ENCODE measurements around the gene LRP2BP.

Gene LRP2BP

DNA sequence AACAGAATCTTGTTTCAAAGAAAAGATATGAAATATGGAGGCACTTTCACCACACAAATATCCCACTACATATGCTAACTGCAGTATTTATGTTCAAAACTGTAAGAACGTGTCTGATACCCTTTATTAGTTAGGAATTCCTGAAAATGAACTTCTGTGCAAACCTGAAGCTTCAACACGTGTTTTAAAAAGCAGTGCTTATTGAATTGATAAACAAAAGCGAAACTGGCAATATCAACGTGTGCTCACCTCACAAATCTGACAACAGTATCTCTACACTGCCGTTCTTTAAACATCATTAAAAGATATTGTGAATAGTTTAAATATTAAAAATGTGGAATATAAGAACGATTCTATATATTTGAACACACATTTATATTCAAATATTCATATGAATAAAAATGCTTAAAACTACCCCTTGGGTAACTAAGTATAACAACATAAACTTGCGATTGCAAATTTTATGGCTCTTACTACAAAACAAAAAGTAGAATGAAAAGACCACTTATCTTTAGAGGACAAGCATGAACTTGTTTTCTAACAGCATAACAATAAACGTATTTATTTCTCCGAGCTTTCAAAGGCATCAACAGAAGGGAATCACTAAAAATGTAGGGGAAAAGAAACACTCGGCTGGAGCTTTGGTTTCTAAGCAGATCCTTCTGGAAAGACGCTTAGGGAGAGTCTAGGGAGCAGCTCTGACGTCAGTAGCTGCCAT is at the start of gene LRP2BP:
Gene LRP2BP (minus strand): TSS at position 687 of the 718 bp plus-strand sequence. CDS start 17,738 bp downstream, outside the sequence.
- in situ Hi-C loops (cut with HindIII; ENCODE audit: low sequenced_read_pairs): loop anchor here (5.0 kb wide), 2 partner anchors 77 to 88 kb away; partner anchors contain the start of gene CCDC110

- in situ Hi-C loops (cut with HindIII; ENCODE audit: low sequenced_read_pairs): no loop called here
These were observed 49.5 kb upstream of the LRP2BP start for GRCh38 chr4:185445209-185445608.

DNA sequence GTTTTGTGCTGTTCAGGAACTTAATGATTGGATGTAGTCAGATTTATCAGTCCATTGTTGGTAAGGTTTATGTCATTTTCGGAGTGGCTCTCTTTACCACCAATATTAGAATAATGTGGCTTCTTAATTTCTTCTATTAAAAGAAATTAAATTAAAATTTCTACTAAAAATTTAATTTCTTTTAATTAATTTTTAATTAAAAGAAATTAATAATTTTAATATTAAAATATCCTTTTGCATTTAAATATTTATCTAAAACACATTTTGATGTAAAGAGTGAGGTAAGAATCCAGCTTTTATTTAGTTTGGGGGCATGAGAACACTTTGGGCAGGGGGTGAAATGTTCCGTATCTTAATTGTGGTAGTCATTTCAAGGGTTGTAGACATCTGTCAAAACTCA is 45.8 kb upstream of the LRP2BP start:
- in situ Hi-C loops (cut with HindIII; ENCODE audit: low sequenced_read_pairs): no loop called here

GRCh38 chr4:185437809-185438208 is 42.1 kb upstream of the LRP2BP start:
- in situ Hi-C loops (cut with HindIII; ENCODE audit: low sequenced_read_pairs): no loop called here

DNA sequence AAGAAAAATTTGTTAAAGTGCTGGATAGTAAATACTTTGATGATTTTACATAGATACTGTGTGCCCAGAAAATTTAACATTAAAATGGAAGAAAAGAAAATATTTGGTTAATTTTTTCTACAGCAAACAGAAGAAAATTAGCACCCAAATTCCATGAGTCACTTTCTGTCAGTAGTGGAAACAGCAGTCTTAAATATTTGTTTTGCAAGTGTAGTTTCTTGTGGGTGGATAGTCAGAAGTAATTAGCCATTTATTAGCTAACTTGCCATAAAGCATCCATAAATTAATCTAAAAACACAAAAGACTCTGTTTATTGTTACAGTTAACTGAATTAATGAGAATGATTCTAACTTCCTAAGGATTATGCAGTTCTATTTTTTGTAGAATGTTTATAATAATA is 39.7 kb upstream of the LRP2BP start:
- in situ Hi-C loops (cut with HindIII; ENCODE audit: low sequenced_read_pairs): no loop called here

DNA sequence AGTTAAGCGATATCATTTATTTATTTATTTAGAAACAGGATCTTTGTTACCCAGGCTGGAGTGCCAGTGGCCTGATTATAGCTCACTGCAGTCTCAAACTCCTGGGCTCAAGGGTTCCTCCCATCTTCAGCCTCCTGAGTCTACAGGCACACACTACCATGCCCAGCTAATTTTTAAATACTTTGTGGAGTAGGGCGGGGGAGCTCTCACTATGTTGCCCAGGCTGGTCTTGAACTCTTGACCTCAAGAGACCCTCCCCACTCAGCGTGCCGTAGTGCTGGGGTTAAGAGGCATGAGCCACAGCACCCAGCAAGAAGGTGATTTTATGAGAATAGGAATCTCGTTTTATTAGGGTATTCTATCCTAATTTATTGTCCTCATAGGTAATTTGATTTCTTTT is 33.9 kb upstream of the LRP2BP start:
- in situ Hi-C loops (cut with HindIII; ENCODE audit: low sequenced_read_pairs): no loop called here

- in situ Hi-C loops (cut with HindIII; ENCODE audit: low sequenced_read_pairs): no loop called here
These were observed 31.4 kb upstream of the LRP2BP start for GRCh38 chr4:185426960-185427688.

DNA sequence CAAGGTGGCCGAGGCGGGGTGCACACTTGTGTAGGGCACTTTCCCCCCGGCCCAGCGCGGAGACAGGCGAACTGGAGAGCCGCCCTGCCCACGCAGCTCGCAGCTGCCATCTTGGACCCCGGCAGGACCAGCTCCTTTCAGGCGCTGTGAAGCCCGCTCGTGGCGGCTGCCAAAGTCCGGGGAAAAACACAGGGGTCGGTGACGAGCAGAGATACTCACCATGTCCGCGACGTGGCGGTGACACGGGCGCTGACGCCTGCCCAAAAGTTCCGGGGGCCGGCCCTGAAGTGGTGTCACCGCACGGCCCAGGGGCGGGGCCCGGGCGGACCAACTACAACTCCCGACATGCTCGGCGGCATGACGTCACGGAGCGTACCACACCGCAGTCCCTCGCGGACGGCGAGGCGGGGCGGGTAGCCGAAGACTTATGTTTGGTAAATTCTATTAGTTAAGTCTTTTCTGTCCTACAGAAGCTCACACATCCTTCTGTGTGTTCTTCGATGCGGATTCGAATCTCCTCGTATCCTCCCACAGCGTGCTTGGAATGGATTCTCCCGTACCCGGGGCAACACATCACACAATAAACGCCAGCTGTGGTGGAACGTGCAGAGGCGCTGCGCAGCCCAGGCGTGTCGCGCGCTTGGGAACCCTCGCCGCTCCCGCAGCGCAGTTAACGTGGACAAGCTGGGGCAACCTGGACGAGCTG is 30.1 kb upstream of the LRP2BP start, which contains the start of gene UFSP2:
Gene UFSP2 (minus strand): TSS at position 318 of the 706 bp plus-strand sequence. CDS start 96 bp downstream, at position 222.
- in situ Hi-C loops (cut with HindIII; ENCODE audit: low sequenced_read_pairs): no loop called here

DNA sequence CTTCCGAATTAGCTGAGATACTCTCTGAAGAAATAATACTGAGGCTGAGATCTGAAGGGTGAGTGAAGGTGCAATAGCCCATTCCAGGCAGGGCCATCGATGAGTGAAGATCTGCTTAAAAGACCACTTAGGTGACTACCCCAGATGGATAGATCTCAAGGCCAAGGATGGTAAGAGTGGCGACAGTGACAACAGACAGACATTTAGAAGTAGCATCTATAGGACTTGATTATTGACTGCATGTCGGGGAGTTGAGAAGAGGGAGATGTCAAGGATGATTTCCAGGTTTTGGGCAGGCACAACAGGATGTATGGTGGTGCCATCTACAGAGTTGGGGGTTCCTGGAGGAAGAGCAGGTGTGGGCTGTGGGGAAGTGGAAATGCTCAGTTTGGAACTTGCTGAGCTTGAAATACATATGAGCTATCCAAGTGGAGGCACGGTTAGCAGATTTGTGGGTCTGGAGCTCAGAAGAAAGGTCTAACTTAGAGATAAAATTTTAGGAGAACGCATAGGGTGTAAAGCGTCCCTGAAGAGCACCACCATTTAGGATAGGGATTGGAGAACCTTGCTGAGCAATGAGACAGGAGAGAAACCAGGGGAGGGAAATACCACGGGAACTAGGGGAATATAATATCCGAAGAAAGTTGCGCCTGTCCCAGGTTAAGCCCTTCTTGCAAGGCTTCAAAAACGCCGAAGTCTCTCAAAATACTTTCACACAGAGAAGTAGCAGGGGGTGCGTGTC is 29.4 kb upstream of the LRP2BP start:
- in situ Hi-C loops (cut with HindIII; ENCODE audit: low sequenced_read_pairs): no loop called here

DNA sequence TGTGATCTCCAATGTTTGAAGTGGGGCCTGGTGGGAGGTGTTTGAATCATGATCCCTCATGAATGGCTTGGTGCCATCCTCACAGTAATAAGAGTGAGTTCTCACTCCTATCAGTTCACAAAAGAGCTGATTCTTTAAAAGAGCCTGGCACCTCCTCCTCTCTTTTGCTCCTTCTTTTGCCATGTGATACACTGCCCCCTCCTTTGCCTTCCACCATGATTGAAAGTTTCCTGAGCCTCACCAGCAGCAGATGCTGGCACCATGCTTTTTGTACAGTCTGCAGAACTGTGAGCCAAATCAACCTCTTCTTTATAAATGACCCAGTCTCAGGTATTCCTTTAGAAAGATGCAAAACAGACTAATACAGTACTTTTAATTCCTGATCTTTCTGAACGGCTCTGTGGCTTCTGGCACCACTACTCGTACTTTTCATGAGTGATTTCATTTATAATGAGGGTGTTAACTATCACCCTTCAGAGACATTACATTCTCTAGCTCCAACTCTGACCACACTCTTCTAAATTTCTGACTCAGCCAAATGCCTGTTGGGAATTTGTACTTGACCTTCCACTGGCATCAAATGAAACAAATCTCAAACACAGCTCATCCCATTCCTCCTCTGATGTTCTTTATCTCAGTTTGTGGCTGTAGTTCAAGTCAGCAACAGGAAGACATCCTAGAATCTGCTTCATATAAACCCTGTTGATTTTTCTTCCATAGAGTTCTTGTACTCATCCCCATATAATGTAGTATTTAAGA is 25.8 kb upstream of the LRP2BP start:
- in situ Hi-C loops (cut with HindIII; ENCODE audit: low sequenced_read_pairs): no loop called here

DNA sequence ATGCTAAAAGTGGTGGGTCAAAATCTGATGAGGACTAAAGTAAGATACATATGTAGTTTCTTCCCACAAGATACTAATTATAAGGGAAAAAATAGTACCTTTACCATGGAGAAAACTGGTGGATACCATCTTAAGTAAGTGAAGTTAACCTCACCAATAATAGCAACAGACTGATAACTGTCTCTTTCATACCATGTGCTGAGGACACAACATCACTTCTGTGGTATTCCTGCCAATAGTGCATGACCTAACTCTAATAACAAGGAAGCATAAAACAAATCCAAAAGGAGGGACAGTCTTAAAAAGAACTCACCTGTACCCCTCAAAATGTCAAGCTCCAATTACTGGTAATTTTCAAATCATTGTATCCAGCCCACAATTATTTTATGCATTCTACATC is 21.2 kb upstream of the LRP2BP start:
- in situ Hi-C loops (cut with HindIII; ENCODE audit: low sequenced_read_pairs): no loop called here

DNA sequence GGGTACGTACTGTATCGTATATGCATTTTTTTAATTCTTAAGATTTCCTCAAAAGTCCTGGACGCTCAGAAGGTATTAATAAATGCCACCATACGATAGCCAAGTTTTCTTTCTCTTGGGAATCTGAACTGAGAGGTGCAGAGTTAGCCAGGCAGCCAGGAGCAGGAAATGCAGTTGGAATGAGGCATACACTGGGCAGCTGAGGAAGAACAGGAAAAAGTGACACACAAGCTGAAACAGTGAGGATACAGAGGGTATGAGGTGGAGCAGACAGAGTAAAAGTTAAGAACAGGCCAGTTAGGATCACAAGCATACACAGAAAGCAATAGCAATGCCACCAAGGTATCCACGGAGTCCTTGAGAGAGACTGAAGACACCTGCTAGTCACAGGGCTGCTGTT is 16.7 kb upstream of the LRP2BP start:
- in situ Hi-C loops (cut with HindIII; ENCODE audit: low sequenced_read_pairs): no loop called here

DNA sequence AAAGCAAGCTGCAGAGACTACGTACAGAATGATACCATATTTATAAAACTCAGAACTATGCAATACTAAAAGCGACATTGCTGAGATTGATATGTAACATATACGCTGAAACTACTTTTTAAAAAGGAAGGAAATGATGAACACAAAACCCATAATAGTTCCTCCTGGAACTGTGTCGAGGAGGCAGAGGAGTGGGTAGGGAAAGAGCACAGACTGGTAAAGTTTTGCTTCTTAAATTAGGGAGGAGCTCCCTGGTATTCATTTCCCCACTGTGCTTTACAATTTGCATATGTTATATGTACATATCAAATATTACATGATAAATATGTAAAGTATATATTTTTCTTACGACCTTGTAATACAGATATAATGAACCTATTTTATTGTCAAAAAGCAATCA is 16.1 kb upstream of the LRP2BP start:
- in situ Hi-C loops (cut with HindIII; ENCODE audit: low sequenced_read_pairs): no loop called here

- in situ Hi-C loops (cut with HindIII; ENCODE audit: low sequenced_read_pairs): no loop called here
These were observed 12.7 kb upstream of the LRP2BP start for GRCh38 chr4:185408432-185408831.

DNA sequence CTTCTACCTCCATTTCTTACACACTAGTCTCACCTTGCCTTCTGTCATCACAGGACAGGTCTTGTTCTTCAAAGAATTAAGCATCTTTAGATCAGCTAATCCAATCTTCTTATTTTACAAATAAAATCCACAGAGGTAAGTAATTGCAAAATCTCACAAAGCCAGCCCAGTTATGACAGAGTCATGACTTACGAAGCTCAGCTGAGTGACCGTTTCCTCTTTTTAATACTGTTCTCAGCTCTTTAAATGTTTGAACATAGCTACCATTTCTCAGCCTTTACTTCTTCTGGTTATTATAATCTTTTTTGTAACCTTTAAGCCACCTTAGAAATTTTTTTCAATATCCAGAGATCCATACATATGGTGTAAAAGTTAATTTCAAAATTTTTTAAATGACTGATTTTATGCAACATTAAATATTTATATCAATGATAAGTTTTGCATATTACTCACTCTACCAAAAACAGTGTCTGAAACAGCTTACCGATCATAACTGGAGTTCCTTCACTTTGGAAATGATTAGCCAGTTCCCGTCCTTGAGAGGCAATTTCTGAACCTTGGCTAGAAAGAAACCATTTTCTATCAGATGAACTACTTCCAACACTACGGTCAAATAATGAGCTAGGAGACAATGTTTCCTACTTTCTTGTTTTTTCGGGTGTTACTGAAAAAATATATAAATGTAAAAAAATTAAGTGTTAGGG is 9.7 kb upstream of the LRP2BP start:
- in situ Hi-C loops (cut with HindIII; ENCODE audit: low sequenced_read_pairs): no loop called here

DNA sequence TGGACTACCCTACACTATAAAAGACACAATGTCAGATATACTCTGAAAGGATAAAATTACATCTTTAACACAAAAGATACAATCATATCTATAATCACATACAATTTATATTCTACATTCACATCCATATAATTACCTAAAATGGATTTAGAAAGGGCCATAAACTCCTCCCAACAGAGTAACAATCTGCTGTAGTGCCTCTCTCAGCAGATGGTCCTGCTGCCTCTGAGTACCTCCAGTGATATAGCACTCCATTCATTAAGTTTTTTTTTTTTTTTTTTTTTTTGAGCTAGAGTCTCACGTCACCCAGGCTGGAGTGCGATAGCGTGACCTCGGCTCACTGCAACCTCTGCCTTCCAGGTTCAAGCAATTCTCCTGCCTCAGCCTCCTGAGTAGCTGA is 8.3 kb upstream of the LRP2BP start:
- in situ Hi-C loops (cut with HindIII; ENCODE audit: low sequenced_read_pairs): no loop called here

DNA sequence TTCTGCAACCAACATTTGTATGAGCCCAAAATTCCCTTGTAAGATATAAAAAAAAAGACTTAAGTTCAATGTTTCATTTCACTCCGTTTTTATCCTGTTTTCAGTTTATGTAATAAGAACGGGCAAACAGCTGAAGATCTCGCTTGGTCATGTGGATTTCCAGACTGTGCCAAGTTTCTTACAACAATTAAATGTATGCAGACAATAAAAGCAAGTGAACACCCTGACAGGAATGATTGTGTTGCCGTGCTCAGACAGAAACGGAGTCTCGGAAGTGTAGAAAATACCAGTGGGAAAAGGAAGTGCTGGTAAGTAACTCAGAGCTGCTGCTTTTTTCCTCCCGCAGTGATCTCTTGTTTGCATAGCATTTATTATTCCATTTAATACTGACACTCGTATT is 3.7 kb upstream of the LRP2BP start:
- in situ Hi-C loops (cut with HindIII; ENCODE audit: low sequenced_read_pairs): loop anchor here (5.0 kb wide), 2 partner anchors 73 to 92 kb away; partner anchors contain the start of gene CCDC110

- in situ Hi-C loops (cut with HindIII; ENCODE audit: low sequenced_read_pairs): loop anchor here (5.0 kb wide), 2 partner anchors 74 to 91 kb away; partner anchors contain the start of gene CCDC110
These were observed 2.9 kb upstream of the LRP2BP start for GRCh38 chr4:185398618-185399017.

DNA sequence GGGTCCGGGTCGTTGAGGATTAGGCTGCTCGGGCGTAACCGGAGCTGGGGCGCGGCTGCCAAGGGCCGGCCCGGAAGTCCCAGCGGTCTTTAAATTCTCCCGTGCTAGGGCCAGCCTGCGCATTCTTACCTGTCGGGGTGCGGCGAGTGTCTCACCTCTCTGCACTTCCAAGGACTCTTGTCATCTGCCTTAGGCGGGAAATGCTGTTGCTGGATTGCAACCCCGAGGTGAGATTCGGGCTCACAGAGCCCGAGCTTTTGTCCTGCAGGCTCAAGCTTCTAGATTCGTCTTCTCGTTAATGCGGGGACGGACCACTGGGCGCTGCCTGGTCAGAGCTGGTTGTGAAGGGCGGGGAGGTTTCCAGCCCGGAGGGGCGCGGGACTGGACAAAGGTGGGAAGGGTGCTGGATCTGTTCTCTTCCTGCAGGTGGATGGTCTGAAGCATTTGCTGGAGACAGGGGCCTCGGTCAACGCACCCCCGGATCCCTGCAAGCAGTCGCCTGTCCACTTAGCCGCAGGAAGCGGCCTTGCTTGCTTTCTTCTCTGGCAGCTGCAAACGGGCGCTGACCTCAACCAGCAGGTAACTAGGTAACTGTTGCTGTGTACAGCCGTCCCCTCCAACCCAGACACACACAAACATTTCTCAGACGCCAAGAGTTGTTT is 1.1 kb upstream of the LRP2BP start, which contains the start of gene ANKRD37:
Gene ANKRD37 (plus strand): TSS at position 118 of the 662 bp plus-strand sequence. CDS start 83 bp downstream, at position 201.
- in situ Hi-C loops (cut with HindIII; ENCODE audit: low sequenced_read_pairs): loop anchor here (5.0 kb wide), 2 partner anchors 75 to 90 kb away; partner anchors contain the start of gene CCDC110

Data from endothelial cell of hepatic sinusoid (primary cell).